GM21423 (cell line): ENCODE measurements around the gene AIFM2.
A peak's percentile ranks its signal among the peaks of the same experiment; 100 is the strongest.

Experiments used
- ATAC-seq: cut with Tn5 transposase; IDR thresholded peaks from one replicate; pipeline ENCODE4 v1.9.1; 2021; ENCODE audit warnings: mild to moderate bottlenecking, moderate library complexity; ENCODE audit not compliant: unreplicated experiment

AIFM2 gene

DNA sequence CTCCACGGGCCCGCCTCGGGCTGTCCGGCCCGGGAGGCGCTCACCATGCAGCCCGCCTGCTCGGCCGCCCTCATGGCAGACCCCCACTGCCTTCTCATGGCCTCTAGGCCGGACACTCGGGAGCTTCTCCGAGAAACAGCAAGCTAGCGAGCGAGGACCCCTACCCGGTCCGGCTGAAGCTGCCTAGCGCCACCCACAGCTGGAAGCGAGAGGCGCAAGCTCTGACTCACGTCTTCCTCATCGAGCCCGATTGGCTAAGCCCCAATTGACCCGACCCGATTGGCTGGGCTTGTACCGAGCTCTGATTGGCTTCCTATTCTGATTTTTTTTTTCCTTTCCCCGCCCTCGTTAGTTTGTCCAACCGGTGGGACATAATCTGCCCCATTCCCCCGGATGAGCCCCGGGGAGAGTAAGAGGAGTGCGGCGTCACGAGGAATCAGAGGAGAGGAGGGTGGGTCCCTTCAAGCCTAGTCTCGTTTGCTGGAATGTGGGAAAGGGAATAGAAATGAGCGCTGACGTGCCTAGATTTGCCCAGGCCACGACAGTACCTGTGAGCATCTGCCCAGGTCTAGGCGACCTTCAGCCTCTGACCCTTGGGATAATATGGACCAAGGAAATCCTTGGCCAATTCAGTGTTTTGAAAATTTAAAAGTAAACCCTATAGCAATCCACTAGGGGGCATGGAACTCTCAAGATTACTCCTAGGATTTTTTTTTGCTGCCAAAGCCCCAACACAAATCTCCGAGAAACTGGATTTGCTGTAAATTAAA is 14.0 kb upstream of the AIFM2 start, which contains the start of gene TYSND1:
TYSND1 (minus strand) TSS at position 212 of the 770 bp plus-strand sequence; CDS start at position 98, 114 bp downstream.
- ATAC-seq: peak; percentile 92

DNA sequence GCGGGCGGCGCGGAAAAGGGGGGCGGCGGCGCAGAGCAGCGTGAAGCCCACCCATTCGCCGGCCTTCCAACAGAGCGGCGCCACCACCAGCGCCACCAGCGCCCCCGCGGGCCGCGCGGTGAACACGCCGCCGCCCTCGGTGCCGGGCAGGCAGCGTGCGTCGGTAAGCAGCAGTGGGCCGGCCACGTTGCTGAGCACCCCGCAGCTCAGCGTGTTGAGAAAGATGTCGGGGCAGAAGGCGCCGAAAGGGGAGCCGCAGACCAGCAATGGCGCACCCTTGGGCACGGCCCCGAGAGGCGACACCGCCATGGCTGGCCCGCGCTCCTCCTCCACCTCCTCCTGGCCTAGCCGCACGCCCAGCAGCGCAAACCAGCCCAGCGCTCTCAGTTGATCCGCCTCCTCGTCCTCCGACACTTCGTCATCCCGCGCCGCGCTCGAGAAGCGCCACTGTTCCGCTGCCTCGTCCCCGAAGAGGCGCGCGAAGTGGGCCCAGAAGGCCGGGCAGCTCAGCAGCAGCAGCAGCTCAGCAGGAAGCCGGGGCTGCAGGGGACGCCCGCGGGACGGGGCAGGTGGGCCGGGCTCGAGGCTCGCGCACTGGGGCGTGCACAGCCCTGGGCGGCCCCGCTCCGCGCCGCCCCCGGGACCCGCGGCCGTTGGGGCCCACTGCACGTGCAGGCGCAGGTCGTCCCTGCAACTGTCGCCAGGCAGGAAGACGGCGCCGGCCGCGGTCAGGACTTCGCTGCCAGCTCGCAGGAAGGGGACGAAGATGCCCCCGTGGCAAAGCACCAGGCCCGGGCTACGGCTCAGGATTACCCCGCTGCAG is 13.3 kb upstream of the AIFM2 start:
- peak; percentile 45 for ATAC-seq

DNA sequence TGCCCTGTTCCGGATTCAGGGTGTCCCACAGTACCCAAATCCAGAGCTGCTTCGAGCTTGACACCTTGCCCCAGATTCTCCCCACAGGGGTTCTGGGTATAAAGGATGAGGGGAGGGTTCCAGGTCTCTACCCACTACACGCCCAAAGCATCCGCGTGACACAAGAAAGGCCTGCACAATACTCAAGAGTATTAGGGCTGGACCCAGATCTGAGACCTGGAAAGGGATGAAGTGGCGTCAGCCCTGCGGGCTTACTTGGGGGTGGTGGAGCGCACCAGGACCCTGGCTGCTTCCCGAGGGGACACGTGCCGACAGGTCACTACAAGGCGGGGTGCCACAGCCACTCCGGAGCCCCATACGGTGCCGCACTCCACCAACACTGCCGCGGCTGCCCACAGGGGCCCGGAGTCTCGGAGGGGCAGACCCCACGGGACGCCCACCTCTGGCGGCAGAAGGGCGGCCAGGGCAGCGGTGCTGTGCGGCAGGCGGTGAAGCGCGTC is 12.6 kb upstream of the AIFM2 start:
- ATAC-seq: no peak

DNA sequence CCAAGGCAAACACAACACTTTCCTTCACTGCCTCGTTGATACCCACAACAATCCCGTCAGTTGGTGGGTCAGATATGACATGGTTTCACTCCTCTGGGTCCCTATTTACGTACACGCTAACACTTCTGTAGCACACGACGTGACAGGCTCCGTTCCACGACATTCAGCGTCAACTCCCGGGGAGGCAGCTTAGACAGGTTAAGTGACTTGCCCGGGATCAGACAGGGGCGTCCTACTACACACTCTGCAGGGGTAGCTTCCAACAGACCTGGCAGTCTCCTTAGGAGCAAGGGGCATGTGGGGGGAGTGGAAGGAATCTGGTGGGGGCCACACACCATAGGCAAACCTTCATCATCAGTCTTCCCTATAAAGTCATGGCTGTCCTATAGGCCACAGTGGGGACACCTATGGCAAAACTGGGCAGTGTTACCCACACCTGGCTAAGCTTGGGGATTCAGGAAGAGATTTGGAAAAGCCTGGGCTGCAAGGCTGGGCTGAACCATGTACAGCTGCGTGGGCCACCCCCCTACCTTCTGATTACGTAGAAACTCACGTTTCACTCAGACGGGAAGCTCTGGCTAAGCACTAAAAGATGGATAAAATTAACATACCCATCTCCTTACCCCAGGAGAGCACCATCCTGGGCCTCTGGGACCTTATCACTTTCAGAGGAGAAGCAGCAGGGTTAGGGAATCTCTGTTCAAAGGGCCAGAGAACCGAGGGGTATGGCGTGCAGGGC is 11.9 kb upstream of the AIFM2 start:
- no peak for ATAC-seq

DNA sequence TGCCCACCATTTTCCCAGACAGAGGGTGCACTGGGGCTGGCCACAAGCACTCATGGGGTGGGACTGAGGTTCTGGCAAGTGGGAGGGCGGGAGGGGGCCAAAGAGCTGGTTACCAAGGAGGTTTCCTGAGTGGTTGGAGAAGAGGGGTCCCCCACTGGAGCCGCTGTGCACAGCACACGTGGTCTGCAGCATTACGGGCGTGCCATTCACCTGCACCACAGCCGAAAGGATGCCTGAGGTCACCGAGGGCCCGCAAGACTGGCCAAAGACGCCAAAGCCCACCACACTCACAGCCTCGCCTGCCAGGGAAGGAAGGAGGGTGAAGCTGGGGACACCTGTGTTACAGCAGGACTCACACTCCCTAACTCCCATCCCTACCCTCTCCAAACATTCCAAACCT is 9.9 kb upstream of the AIFM2 start:
- ATAC-seq: no peak

DNA sequence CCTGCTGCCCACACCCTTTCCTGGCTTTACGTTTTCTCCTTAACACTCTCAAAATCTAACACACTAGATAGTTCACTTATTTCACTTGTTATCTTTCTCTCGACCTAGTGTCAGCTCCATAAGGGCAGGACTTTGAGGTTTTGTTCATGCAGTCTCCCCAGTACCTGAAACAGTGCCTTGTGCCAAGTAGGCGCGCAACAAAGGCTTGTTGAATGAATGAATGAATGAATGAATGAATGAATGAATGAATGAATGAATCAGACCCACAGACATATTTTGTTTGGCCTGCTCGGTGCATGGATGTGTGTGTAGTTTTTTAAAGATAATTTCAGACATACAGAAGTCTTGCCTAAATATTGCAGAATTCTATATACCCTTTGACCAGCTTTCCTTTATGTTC is 7.7 kb upstream of the AIFM2 start:
- no peak for ATAC-seq

DNA sequence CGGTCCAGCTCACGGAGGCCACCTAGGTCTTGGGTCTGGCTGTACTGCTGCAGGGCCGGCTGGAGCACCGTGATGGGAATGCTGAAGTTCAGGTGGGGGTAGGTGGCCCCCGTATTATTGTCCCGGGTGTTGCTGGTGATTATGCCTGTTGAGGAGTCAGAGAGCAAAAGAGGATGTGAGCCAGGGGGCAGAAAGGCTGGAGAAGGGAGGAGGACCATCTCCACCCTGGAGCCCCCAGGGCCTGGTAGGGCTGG is 7.3 kb upstream of the AIFM2 start:
- no peak for ATAC-seq

DNA sequence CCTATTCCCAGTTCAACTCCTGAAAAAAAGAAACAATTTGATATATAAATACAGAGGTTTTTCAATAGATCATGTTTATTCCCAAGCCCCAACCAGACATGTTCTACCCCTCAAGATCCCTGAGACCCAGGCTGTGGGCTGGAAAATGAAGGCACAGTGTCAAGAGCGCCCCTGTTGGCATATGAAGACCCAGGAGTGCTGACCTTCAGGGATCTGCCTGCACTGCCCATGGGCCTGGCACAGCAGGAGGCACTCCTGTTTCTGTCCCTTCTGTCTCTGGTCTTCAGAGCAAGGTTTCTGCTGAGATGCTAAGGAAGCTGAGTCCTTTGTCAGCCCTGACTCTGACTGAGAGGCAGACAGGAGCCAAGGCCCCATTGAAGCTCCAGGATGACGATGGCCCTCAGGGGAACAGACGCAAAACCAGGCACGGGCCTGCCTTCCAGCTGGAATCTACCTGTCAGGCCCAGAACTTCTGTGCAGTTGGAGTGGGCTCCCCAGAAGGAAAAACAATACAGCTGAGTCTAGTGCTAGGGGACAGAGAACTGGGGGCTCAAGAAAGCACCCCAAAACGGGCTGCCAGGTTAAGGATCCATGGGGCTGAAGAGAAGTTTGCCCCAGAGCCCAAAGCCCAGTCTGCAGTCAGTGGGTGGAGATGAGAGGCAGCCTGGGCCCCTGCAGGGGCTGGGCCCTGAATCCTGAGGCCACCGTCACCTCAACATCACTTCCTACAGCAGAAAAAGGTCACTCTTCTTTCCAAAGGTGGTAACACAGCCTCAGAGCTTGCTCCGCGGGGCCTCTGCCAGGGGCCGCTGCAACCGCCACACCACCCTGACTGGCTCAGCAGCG is 6.7 kb upstream of the AIFM2 start:
- no peak for ATAC-seq

DNA sequence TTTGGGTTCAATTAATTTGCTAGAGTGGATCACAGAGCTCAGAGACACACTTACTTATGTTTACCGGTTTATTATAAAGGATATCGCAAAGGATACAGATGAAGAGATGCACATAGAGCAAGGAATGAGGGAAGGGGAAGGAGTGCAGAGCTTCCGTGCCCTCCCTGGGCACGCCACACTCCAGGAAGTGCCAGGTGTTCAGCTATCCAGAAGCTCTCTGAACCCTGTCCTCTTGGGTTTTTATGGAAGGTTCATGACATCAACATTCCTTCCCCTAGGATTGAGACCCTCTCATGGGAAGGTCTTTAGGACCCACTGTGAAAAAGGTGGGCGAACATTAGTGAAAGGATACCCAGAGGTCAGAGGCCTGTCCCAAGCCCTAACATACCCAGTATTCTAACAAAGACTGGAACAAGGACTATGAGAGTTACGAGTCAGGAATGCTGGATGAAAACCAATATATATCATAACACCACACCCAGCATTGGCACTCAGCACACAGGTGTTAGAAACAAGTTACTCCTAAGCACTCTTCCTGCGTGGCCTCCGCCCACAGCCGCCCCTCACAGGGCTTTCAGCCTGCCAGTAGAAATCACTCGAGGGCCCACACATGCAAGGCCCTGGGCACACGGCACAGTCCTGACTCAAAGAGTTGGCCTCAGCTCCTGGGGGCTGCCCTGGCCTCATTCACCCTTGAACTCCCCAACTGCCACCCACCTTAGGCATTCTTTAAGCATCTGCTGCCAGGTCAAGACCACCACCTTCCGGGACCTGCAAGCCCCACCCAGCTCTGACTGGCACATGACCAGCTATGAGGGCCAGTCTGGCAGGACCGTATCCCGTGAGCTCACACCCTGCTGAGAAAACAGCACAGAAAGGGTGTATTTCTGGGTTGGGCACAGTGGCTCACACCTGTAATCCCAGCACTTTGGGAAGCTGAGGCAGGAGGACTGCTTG is 5.6 kb upstream of the AIFM2 start:
- ATAC-seq: no peak

DNA sequence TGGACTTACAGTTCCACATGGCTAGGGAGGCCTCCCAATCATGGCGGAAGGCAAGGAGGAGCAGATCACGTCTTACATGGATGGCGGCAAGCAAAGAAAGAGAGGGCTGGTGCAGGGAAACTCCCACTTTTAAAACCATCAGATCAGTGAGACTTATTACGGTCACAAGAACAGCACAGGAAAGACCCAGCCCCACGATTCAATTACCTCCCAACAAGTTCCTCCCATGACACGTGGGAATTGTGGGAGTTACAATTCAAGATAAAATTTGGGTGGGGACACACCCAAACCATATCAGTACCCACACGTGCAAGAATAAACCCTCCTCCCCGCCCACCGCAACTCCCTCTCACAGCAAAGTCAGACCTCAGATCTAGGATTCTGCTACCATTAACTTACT is 4.5 kb upstream of the AIFM2 start:
- no peak for ATAC-seq

DNA sequence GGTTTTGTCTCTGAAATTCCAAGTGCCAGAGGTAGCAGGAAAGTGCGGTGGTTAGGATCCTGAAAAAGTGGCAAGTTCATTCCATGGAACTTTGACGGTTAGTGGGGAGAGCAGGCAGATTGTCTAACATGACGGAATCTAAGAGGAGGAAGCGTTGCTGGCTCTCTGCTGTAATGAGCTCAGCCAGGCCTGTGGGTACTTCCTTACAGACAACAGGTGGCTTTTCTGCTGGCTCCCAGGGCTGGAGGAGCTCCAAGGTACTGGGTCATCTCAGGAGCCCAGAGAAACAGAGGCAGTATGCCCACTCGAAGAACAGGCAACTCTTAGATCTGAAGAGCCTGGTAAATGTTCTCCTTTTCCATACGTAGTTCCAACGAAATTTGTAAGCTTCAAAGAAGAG is 3.1 kb upstream of the AIFM2 start:
- no peak for ATAC-seq

DNA sequence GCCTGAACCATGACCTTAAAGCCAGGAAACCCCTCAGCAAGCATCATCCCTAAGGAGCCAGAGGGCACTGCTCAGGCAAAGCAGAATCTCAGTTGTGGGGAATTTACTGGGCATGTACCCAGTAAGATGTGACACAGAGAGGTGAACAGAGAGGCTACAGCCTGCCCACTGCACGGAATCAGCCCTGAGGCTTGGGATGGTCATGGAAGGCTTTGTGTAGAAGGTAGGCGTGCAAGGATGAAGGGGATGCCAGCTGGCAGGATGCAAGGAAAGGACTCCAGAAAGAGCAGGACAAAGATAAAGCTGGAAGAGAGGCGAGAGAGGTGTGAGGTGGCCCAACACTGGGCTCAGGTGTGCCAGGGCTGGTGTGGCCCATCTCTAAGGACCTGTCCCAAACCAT is 2.4 kb upstream of the AIFM2 start:
- no peak for ATAC-seq

DNA sequence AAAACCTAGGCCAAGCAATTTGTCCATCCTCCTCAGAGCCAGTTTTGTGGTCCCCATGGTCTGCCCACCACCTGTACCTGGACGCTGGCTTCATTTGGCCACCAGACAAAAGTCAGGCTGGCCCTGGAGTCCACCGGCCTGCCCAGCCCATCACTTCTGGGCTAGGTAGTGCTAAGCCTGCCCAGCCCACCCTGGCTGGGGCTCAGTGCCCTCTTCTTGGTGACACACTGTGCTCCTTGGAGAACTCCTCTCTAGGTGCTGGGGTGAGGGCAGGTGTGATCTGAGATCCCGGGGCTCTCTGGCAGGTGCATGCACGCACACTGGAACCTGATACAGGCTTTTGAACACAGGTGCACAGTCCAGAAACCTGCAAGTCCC is 1.1 kb downstream of the AIFM2 start:
- no peak for ATAC-seq

DNA sequence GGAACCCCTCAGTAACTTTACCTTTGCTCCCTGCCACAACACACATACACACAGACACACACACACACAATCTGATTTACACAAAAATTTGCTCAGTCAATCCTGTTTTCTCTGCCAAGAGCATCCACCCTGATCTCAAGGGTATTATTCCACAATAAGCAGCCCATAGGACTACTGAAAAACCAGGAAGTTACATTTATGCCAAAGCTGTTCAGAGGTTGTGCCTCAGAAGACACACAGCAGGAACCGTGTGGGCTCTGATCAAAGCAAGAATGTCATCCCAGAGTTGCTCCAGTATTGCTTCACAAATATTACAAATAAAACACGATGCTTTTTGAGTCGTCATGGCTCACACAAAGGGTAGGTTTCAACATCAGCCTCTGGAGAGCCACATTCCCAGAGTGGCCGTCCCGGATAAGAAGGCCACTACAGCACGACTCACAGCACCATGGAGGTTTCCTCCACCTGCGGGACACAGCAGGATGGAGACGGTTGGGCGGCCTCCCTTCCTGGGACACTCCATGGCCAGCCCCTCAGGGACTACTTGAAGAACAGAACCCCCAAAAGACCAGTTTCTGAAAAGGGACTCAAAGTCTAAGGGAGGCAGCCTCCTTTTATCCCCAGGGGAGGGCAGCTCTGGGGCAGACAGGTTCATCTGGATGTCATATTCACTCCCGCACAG is 1.6 kb downstream of the AIFM2 start:
- ATAC-seq: no peak

DNA sequence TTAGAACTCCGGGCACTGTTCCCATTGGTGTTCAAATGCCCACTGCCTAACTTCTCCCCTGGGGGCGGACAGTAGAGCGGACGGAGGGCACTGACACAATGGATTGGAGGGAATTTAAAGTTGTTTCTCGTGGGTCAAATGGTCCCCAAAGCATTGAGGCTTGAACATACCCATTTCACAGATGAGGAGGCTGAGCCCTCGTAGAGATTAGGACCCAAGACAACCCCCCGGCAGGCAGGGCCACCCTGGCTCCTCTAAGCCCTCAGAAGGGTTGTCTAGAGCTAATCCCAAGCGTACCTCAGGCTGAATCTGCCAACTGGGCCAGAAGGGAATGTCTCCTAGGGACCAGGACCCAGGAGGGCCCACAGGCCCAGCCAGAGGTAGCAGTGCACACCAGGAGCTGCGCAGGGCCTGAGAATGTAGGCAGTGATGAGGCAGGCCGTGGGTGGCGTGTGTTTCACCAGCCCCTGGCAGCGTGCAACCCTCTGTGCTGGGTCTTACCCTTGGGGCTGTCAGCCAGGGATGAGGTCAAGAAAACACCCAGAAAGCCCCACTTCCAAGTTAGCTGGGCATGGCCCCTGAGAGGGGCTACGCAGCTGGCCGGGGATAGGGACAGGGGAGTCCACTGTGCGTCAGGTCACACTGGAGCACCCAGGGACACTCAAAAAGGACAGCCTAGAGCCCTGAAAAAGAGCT is 5.8 kb downstream of the AIFM2 start:
- ATAC-seq: no peak

DNA sequence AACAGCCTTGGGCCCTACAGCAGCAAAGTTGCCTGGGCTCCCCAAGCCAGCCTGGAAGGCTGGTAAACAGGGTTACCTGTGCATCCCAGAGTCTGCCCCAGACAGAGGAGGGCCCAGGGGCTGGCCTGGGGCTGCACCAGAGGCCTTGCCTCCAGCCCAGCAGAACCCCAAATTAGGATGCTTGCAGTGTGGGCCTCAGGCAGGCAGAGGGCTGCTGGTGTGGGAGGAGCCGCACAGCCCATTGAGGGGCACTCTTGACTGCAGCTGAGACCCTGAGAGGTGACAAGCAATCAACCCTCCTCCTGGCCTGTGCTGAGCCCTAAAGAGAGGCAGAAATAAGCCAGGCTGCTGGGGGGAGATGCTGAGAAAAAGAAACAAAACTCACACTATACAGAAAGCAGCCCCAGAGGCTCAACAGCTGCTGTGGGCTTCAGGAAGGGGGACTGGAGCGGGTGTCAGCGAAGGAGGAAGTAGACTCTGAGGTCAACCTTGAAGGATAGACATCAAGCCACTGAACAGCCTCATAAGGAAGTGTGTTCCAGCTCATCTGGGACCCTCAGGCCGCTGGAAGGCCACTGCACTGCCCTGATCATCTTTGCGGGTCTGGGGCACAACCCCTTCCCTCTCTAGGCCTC is 6.6 kb downstream of the AIFM2 start:
- peak; percentile 60 for ATAC-seq

DNA sequence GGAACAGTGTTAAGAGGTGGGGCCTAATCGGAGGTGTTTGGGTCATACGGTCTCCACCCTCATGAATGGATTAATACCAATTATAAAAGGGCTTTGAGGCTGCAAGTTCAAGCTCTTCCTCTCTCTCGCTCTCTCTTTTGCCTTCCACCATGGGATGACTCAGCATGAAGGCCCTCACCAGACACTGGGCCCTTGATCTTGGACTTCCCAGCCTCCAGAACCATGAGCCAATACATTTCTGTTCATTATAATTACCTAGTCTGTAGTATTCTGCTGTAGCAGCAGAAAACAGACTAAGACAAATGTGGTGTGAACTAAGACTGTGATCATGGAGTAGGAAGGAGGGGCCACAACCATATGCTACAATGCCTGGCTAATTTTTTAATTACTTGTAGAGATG is 7.7 kb downstream of the AIFM2 start:
- no peak for ATAC-seq

DNA sequence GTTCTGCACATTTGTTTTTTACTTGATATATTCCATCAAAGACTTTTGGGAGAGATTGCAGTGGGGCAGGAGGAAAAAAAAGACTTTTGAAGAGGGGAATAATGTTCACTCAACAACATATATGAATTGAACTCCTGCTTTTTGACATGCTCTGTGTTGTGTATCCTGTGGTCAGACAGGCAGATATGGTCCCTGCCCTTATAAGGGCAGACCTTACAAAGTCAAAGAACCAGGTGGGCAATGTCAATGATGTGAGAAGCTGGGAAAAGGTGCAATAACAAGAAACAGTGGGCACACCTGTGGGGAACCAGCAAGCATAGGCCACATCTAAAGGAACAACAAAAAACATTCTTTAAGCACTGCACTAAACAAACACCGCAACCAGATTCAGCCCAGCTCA is 8.2 kb downstream of the AIFM2 start:
- ATAC-seq: no peak
